ENCODE results near the gene PGAP6. TPM values are rescaled to one million over a fixed set of nuclear protein-coding genes. Genes with fewer than 3 reads are reported as not detected.

PGAP6 gene
- total and polyA plus RNA-seq, 2 of the 13 experiments (the other 11 are each of a cell fraction or from before 2014, with no cell fraction given), result 52.7 to 136 TPM

GRCh38 chr16:342455-343213, 39.1 kb downstream of the PGAP6 start (continued):
- TF ChIP-seq GFI1 (CRISPR knock-in tag; IDR thresholded peaks at IDR 0.05; ENCODE audit: borderline replicate concordance), result no peak
- TF ChIP-seq BRD4 (CRISPR knock-in tag; IDR thresholded peaks at IDR 0.05), result peak; percentile 89
- no peak for TF ChIP-seq MAFK (conservative IDR thresholded peaks at IDR 0.05 in 1 of 2, IDR thresholded peaks at IDR 0.05 in 1 of 2; ENCODE audit: low read length in 2 of 2)
- TF ChIP-seq ZNF143 (CRISPR knock-in tag; IDR thresholded peaks at IDR 0.05), result no peak
- TF ChIP-seq SMAD3 (CRISPR knock-in tag; IDR thresholded peaks at IDR 0.05), result peak; percentile 78
- TF ChIP-seq ZNF777 (CRISPR knock-in tag; IDR thresholded peaks at IDR 0.05), result peak; percentile 59; the same call in 1 of the 2 replicates
- no peak for TF ChIP-seq ZSCAN20 (CRISPR knock-in tag; IDR thresholded peaks at IDR 0.05; ENCODE audit: borderline replicate concordance)
- TF ChIP-seq CCDC6 (CRISPR knock-in tag; IDR thresholded peaks at IDR 0.05), result peak; percentile 72; the same call in 1 of the 2 replicates
- TF ChIP-seq KAT7 (CRISPR knock-in tag; IDR thresholded peaks at IDR 0.05; ENCODE audit: borderline replicate concordance), result 0 out of 2 replicates have a peak, but pooled peaks have one; percentile 68
- no peak for TF ChIP-seq HNRNPK (IDR thresholded peaks at IDR 0.05; ENCODE audit: low read depth, low read length, poor library complexity, severe bottlenecking)
- no peak for TF ChIP-seq ZNF740 (CRISPR knock-in tag; IDR thresholded peaks at IDR 0.05)
- no peak for TF ChIP-seq ZNF790 (CRISPR knock-in tag; IDR thresholded peaks at IDR 0.05; ENCODE audit: borderline replicate concordance)
- TF ChIP-seq, protein P1, sequence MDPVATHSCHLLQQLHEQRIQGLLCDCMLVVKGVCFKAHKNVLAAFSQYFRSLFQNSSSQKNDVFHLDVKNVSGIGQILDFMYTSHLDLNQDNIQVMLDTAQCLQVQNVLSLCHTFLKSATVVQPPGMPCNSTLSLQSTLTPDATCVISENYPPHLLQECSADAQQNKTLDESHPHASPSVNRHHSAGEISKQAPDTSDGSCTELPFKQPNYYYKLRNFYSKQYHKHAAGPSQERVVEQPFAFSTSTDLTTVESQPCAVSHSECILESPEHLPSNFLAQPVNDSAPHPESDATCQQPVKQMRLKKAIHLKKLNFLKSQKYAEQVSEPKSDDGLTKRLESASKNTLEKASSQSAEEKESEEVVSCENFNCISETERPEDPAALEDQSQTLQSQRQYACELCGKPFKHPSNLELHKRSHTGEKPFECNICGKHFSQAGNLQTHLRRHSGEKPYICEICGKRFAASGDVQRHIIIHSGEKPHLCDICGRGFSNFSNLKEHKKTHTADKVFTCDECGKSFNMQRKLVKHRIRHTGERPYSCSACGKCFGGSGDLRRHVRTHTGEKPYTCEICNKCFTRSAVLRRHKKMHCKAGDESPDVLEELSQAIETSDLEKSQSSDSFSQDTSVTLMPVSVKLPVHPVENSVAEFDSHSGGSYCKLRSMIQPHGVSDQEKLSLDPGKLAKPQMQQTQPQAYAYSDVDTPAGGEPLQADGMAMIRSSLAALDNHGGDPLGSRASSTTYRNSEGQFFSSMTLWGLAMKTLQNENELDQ (CRISPR knock-in tag; IDR thresholded peaks at IDR 0.05; ENCODE audit: borderline replicate concordance), result no peak
- peak; percentile 92 for TF ChIP-seq ARNTL (CRISPR knock-in tag; IDR thresholded peaks at IDR 0.05)
- TF ChIP-seq ZSCAN22 (CRISPR knock-in tag; IDR thresholded peaks at IDR 0.05), result no peak
- TF ChIP-seq KDM4B (CRISPR knock-in tag; IDR thresholded peaks at IDR 0.05), result peak; percentile 61; the same call in 1 of the 2 replicates
- TF ChIP-seq SNAI1 (CRISPR knock-in tag; IDR thresholded peaks at IDR 0.05; ENCODE audit: borderline replicate concordance), result no peak
- TF ChIP-seq ZNF335 (CRISPR knock-in tag; IDR thresholded peaks at IDR 0.05), result no peak
- TF ChIP-seq SIX4 (CRISPR knock-in tag; IDR thresholded peaks at IDR 0.05), result no peak
- TF ChIP-seq CEBPZ (IDR thresholded peaks at IDR 0.05; ENCODE audit: low read length), result no peak
- no peak for TF ChIP-seq ZNF124 (CRISPR knock-in tag; IDR thresholded peaks at IDR 0.05)
- peak; percentile 63; the same call in 1 of the 2 replicates for TF ChIP-seq ZNF776 (CRISPR knock-in tag; IDR thresholded peaks at IDR 0.05)
- no peak for TF ChIP-seq MTA3 (CRISPR knock-in tag; IDR thresholded peaks at IDR 0.05)
- TF ChIP-seq BRCA1 (CRISPR knock-in tag; IDR thresholded peaks at IDR 0.05), result peak; percentile 89
- TF ChIP-seq SMYD3 (CRISPR knock-in tag; IDR thresholded peaks at IDR 0.05), result no peak
- TF ChIP-seq ZNF567 (CRISPR knock-in tag; IDR thresholded peaks at IDR 0.05; ENCODE audit: borderline replicate concordance), result 0 out of 2 replicates have a peak, but pooled peaks have one; percentile 71
